Caki2 (cell line): ENCODE results near the gene PTPRN2. TPM values are rescaled to one million over a fixed set of nuclear protein-coding genes. Genes with fewer than 3 reads are reported as not detected.
"Not testable (repeated sequence)": the region's sequence is repeated elsewhere in the genome, so short reads cannot be mapped to it uniquely, and the experiment has no call there.

ENCODE experiments used
- DNase-seq: peaks from one replicate; pipeline ENCODE4 v3.0.0-alpha.2; 2015; ENCODE audit warnings: low read depth
- in situ Hi-C: cut with HindIII; loops from 2 replicates; pipeline ENCODE4 v1.10.0; 2016; ENCODE audit warnings: low sequenced_read_pairs, low pct_unique_long_range_greater_than_20kb, mixed read lengths
- total RNA-seq: library from RNA; depleted of rRNA; stranded (reverse); fragments of >200 nt; shearing (Covaris generic); gene quantifications from 2 replicates; pipeline ENCODE4 v1.2.3, GENCODE V29; 2014; ENCODE audit warnings: low replicate concordance

PTPRN2 gene
- total RNA-seq, 1 experiment from 2014 or later: 0.88 TPM

- no peak for DNase-seq
- in situ Hi-C loops: no loop called here
Observed at GRCh38 chr7:158468700-158469296, 118.8 kb downstream of the PTPRN2 start.

GRCh38 chr7:158468181-158468580 is 119.4 kb downstream of the PTPRN2 start:
- no peak for DNase-seq
- in situ Hi-C loops: no loop called here

- in situ Hi-C loops: no loop called here
- no peak for DNase-seq
Observed at GRCh38 chr7:158467562-158467961, 120.1 kb downstream of the PTPRN2 start.

GRCh38 chr7:158463317-158463716 is 124.3 kb downstream of the PTPRN2 start:
- in situ Hi-C loops: no loop called here
- no peak for DNase-seq

GRCh38 chr7:158461824-158462223 is 125.8 kb downstream of the PTPRN2 start:
- in situ Hi-C loops: no loop called here
- no peak for DNase-seq

- DNase-seq: no peak
- in situ Hi-C loops: no loop called here
Observed at GRCh38 chr7:158460665-158461064, 127.0 kb downstream of the PTPRN2 start.

GRCh38 chr7:158458716-158459282 is 128.8 kb downstream of the PTPRN2 start:
- in situ Hi-C loops: no loop called here
- DNase-seq: no peak

GRCh38 chr7:158458096-158458495 is 129.5 kb downstream of the PTPRN2 start:
- in situ Hi-C loops: no loop called here
- no peak for DNase-seq

- DNase-seq, in situ Hi-C loops: not testable (repeated sequence)
Observed at GRCh38 chr7:158457586-158457985, 130.0 kb downstream of the PTPRN2 start.

GRCh38 chr7:158454631-158455030 is 133.0 kb downstream of the PTPRN2 start:
- in situ Hi-C loops: no loop called here
- DNase-seq: no peak

GRCh38 chr7:158453663-158454062 is 134.0 kb downstream of the PTPRN2 start:
- in situ Hi-C loops: no loop called here
- no peak for DNase-seq

GRCh38 chr7:158452331-158452730 is 135.3 kb downstream of the PTPRN2 start:
- in situ Hi-C loops: no loop called here
- DNase-seq: no peak

GRCh38 chr7:158450476-158451124 is 137.0 kb downstream of the PTPRN2 start:
- in situ Hi-C loops: no loop called here
- no peak for DNase-seq

GRCh38 chr7:158449942-158450341 is 137.7 kb downstream of the PTPRN2 start:
- in situ Hi-C loops: no loop called here

GRCh38 chr7:158449266-158449665 is 138.4 kb downstream of the PTPRN2 start:
- in situ Hi-C loops: no loop called here
- DNase-seq: no peak

More at GRCh38 chr7:158449942-158450341, 137.7 kb downstream of the PTPRN2 start:
- no peak for DNase-seq

GRCh38 chr7:158448430-158449100 is 139.1 kb downstream of the PTPRN2 start:
- in situ Hi-C loops: no loop called here
- no peak for DNase-seq

GRCh38 chr7:158447506-158448171 is 140.0 kb downstream of the PTPRN2 start:
- in situ Hi-C loops: no loop called here
- DNase-seq: no peak

- in situ Hi-C loops: no loop called here
- DNase-seq: no peak
Observed at GRCh38 chr7:158447151-158447505, 140.5 kb downstream of the PTPRN2 start.

GRCh38 chr7:158446706-158447105 is 140.9 kb downstream of the PTPRN2 start:
- in situ Hi-C loops: no loop called here
- no peak for DNase-seq
